OCI-LY7 (cell line): ENCODE results near the gene FOXL2. TPM values are rescaled to one million over a fixed set of nuclear protein-coding genes. Genes with fewer than 3 reads are reported as not detected.

Experiments
- BruUV-seq: library from RNA; stranded (reverse); fragments of 400-500 nt; replicated peaks from 2 replicates; lab custom pipeline; 2021; lab: Mats Ljungman, UMichigan
- CTCF ChIA-PET: fragments of 300-600 bp; sonication (Branson Sonifier 250); formaldehyde crosslinking; loops from one replicate; lab custom pipeline; 2022; ENCODE audit warnings: antibody characterized with exemption; ENCODE audit not compliant: unreplicated experiment; lab: Charles Lee
- POLR2A ChIA-PET: fragments of 300-600 bp; sonication (Branson Sonifier 250); formaldehyde crosslinking; loops from one replicate; lab custom pipeline; 2022; ENCODE audit warnings: antibody characterized with exemption; lab: Charles Lee
- DNase-seq: peaks from one replicate; pipeline ENCODE4 v3.0.0-alpha.2; 2015; ENCODE audit warnings: low spot score
- H2AFZ ChIP-seq: fragments of 200-600 bp; sonication (generic), shearing (Covaris generic); 2 replicates; pipeline ENCODE4 v1.6.1; 2014; ENCODE audit warnings: mild to moderate bottlenecking, antibody characterized with exemption, low read length, moderate library complexity
- H3K27ac ChIP-seq: fragments of 200-600 bp; sonication (generic); 2 replicates; pipeline ENCODE4 v1.5.1; 2014; ENCODE audit warnings: mixed run types, low read depth, mild to moderate bottlenecking, moderate library complexity, low read length, inconsistent platforms; ENCODE audit not compliant: poor library complexity, severe bottlenecking
- H3K36me3 ChIP-seq: fragments of 200-600 bp; sonication (generic); 2 replicates; pipeline ENCODE4 v1.6.1; 2014; ENCODE audit warnings: mild to moderate bottlenecking, antibody characterized with exemption, low read length, moderate library complexity, mixed read lengths; ENCODE audit not compliant: insufficient read depth
- H3K4me1 ChIP-seq: fragments of 200-600 bp; sonication (generic); 2 replicates; pipeline ENCODE4 v1.5.1; 2014; ENCODE audit warnings: mild to moderate bottlenecking, low read length; ENCODE audit not compliant: insufficient read depth, poor library complexity, severe bottlenecking
- H3K4me2 ChIP-seq: fragments of 200-600 bp; sonication (generic); 2 replicates; pipeline ENCODE4 v1.6.1; 2014; ENCODE audit warnings: mild to moderate bottlenecking, low read length
- H3K4me3 ChIP-seq: fragments of 200-600 bp; sonication (generic); 2 replicates; pipeline ENCODE4 v1.5.1; 2014; ENCODE audit warnings: mild to moderate bottlenecking, low read depth, low read length; ENCODE audit not compliant: poor library complexity, severe bottlenecking
- H3K79me2 ChIP-seq: fragments of 200-600 bp; sonication (generic); 2 replicates; pipeline ENCODE4 v1.6.1; 2016; ENCODE audit warnings: low read depth, mild to moderate bottlenecking, low read length, moderate library complexity, mixed read lengths; ENCODE audit not compliant: insufficient read depth
- H3K9me2 ChIP-seq: fragments of 200-600 bp; sonication (generic); 2 replicates; pipeline ENCODE4 v1.6.1; 2016; ENCODE audit warnings: mild to moderate bottlenecking, low read length, mixed read lengths; ENCODE audit not compliant: insufficient read depth
- H3K9me3 ChIP-seq: fragments of 200-600 bp; sonication (generic); 2 replicates; pipeline ENCODE4 v1.6.1; 2014; ENCODE audit warnings: mild to moderate bottlenecking, mixed run types, low read length, mixed read lengths
- H4K20me1 ChIP-seq: fragments of 200-600 bp; sonication (generic); 2 replicates; pipeline ENCODE4 v1.6.1; 2014; ENCODE audit warnings: mild to moderate bottlenecking, antibody characterized with exemption, low read length, moderate library complexity, mixed read lengths; ENCODE audit not compliant: insufficient read depth
- CTCF ChIP-seq: fragments of 200-600 bp; sonication (generic); conservative IDR thresholded peaks from 2 replicates; pipeline ENCODE4 v1.5.1; 2014; ENCODE audit warnings: mild to moderate bottlenecking, antibody characterized with exemption, low read length, moderate library complexity, mixed read lengths
- EZH2phosphoT487 ChIP-seq: fragments of 200-600 bp; sonication (generic); IDR thresholded peaks from 2 replicates; pipeline ENCODE4 v1.6.1; 2018; ENCODE audit warnings: low read depth, borderline replicate concordance, mild to moderate bottlenecking, mixed run types, antibody characterized with exemption, low read length, moderate library complexity, mixed read lengths
- intact Hi-C: fragments of 100-400 bp; cut with micrococcal nuclease; formaldehyde crosslinking; loops from one replicate; pipeline ENCODE4 v1.10.0; 2022; ENCODE audit not compliant: unreplicated experiment
- total RNA-seq, 2 experiments: library from RNA; depleted of rRNA in 1 of 2; stranded (reverse); fragments of >200 nt in 1 of 2; shearing (Covaris generic) in 1 of 2; gene quantifications; 2 replicates each; pipeline ENCODE4 v1.2.3, GENCODE V29; 2014 to 2022

FOXL2 gene
- total RNA-seq, 2 experiments from 2014 or later = not detected

- CTCF ChIA-PET = no interaction called here
- H2AFZ ChIP-seq = no peak overlapping the region
- H3K4me1 ChIP-seq = no peaks in the 10 kb centered on the region
- TF ChIP-seq EZH2phosphoT487 = no peak
- no peaks in the 10 kb centered on the region for H3K9me2 ChIP-seq
- H3K9me3 ChIP-seq = no peaks in the 10 kb centered on the region
- no peaks in the 10 kb centered on the region for H3K79me2 ChIP-seq
- no peak for DNase-seq
- POLR2A ChIA-PET = no interaction called here
- H3K36me3 ChIP-seq = no peaks in the 10 kb centered on the region
- intact Hi-C loops = no loop called here
- H4K20me1 ChIP-seq = no peaks in the 10 kb centered on the region
- no TSS peak for BruUV-seq
- H3K4me3 ChIP-seq = no peak overlapping the region
- H3K4me2 ChIP-seq = no peak overlapping the region
- H3K27ac ChIP-seq = no peak overlapping the region
Observed at GRCh38 chr3:138908846-138909245, 38.1 kb downstream of the FOXL2 start.

GRCh38 chr3:138907539-138907938 lies 39.4 kb downstream of the FOXL2 start:
- POLR2A ChIA-PET = interaction anchor here (0.6 kb wide), 2 partner anchors 192 to 314 kb away, joined by 3 read pairs; no protein-coding TSS in a partner anchor
- H3K36me3 ChIP-seq = no peaks in the 10 kb centered on the region
- H3K4me2 ChIP-seq = no peak overlapping the region
- no TSS peak for BruUV-seq
- H3K4me1 ChIP-seq = no peaks in the 10 kb centered on the region
- no peak for DNase-seq
- H3K9me3 ChIP-seq = no peaks in the 10 kb centered on the region
- H3K4me3 ChIP-seq = no peak overlapping the region
- intact Hi-C loops = no loop called here
- CTCF ChIA-PET = no interaction called here
- TF ChIP-seq EZH2phosphoT487 (no peak), CTCF (no peak)
- H3K27ac ChIP-seq = no peak overlapping the region
- no peaks in the 10 kb centered on the region for H3K79me2 ChIP-seq
- H3K9me2 ChIP-seq = no peaks in the 10 kb centered on the region
- no peak overlapping the region for H2AFZ ChIP-seq
- H4K20me1 ChIP-seq = no peaks in the 10 kb centered on the region

- Histone ChIP-seq H3K9me2 (no peaks in the 10 kb centered on the region), H4K20me1 (no peaks in the 10 kb centered on the region), H3K36me3 (no peaks in the 10 kb centered on the region), H3K4me2 (no peak overlapping the region), H3K4me1 (no peaks in the 10 kb centered on the region), H3K4me3 (no peak overlapping the region), H3K79me2 (no peaks in the 10 kb centered on the region), H2AFZ (no peak overlapping the region), H3K9me3 (no peaks in the 10 kb centered on the region), H3K27ac (no peak overlapping the region)
- ChIA-PET CTCF (no interaction called here), POLR2A (interaction anchor here (0.7 to 1.5 kb wide), 2 partner anchors 11 to 1008 kb away, joined by 4 to 6 read pairs; no protein-coding TSS in a partner anchor)
- BruUV-seq = no TSS peak
- TF ChIP-seq EZH2phosphoT487 = no peak
- no peak for TF ChIP-seq CTCF
- no peak for DNase-seq
- intact Hi-C loops = no loop called here
Observed at GRCh38 chr3:138902171-138902570, 44.8 kb downstream of the FOXL2 start.
